Lower leg skin (tissue), 4 donors: ENCODE data around the gene VSIG10L. TPM values are rescaled to one million over a fixed set of nuclear protein-coding genes. Genes with fewer than 3 reads are reported as not detected.

Experiments
- DNase-seq, 2 donors: peaks; one replicate each; pipeline ENCODE4 v3.0.0-alpha.2; 2019; ENCODE audit warnings: low spot score in 2 of 2
- H3K4me3 ChIP-seq: fragments of 200-600 bp; sonication (generic); 2 replicates; pipeline ENCODE4 v1.5.1; 2017; ENCODE audit warnings: mild to moderate bottlenecking, low read depth; ENCODE audit not compliant: poor library complexity, severe bottlenecking
- CTCF ChIP-seq, 3 donors: fragments of 450-650 bp; IDR thresholded peaks; one replicate each; pipeline ENCODE4 v1.5.1; 2016; ENCODE audit warnings: antibody characterized with exemption in 3 of 3, mild to moderate bottlenecking in 3 of 3, moderate library complexity in 2 of 3
- POLR2A ChIP-seq, 2 donors: fragments of 450-650 bp; IDR thresholded peaks; one replicate each; pipeline ENCODE4 v1.6.1; 2016 to 2017; ENCODE audit warnings: antibody characterized with exemption in 2 of 2, mild to moderate bottlenecking in 1 of 2, moderate library complexity in 1 of 2
- WGBS, 2 donors: methylation state at CpG; one replicate each; pipeline ENCODE4 v1.1.5; 2018; 5-methylcytosine and 5-hydroxymethylcytosine counted together
- intact Hi-C: fragments of 100-400 bp; cut with DNase I; formaldehyde crosslinking; loops from one replicate; pipeline ENCODE4 v1.15.0; 2023; ENCODE audit warnings: low total_unique reads
- total RNA-seq, 4 donors: library from RNA; depleted of rRNA; stranded (reverse); fragments of >200 nt; gene quantifications; one replicate each; pipeline ENCODE4 v1.1.0, GENCODE V29; 2016

The VSIG10L gene
- total RNA-seq, 4 donors from 2014 or later, result 31.0 to 42.9 (median 39.5) TPM

GRCh38 chr19:51285682-51286081 lies 56.3 kb downstream of the VSIG10L start:
- no peak for TF ChIP-seq POLR2A (IDR thresholded peaks at IDR 0.05)
- no peak for TF ChIP-seq CTCF (IDR thresholded peaks at IDR 0.05)
- DNase-seq, result no peak
- no peak overlapping the region for H3K4me3 ChIP-seq
- intact Hi-C loops, result no loop called here
- 60 to 68% methylated on average over 3 of the region's 3 CpGs for WGBS, 2 donors

GRCh38 chr19:51282335-51282734 lies 59.6 kb downstream of the VSIG10L start:
- peak in 1 of 2 donors; percentile 68 for DNase-seq
- intact Hi-C loops, result no loop called here
- WGBS, 2 donors, result 75 to 93% methylated on average over 4 of the region's 4 CpGs
- TF ChIP-seq POLR2A (IDR thresholded peaks at IDR 0.05) (no peak), CTCF (IDR thresholded peaks at IDR 0.05) (no peak)
- H3K4me3 ChIP-seq, result no peak overlapping the region

Other genes with a start within 250 kb of the VSIG10L start
- 10 to 100 TPM; 11.3 to 18.1 (median 16.7) TPM for gene CTU1, start 233.7 kb downstream of the VSIG10L start, total RNA-seq
- gene SIGLEC9, start 217.2 kb downstream of the VSIG10L start, total RNA-seq, result 1 to 10 TPM in 2 of 4 donors, under 1 TPM in 2; 0.15 to 2.7 (median 1.2) TPM
- gene SIGLEC7, start 199.8 kb downstream of the VSIG10L start, total RNA-seq, result not detected
- gene CD33, start 117.1 kb downstream of the VSIG10L start, total RNA-seq, result 1 to 10 TPM; 1.4 to 2.5 (median 2.1) TPM
- not detected for gene SIGLECL1, start 91.1 kb downstream of the VSIG10L start, total RNA-seq
- under 1 TPM in 1 of 4 donors, not detected in 3; 0.27 TPM for gene IGLON5, start 30.5 kb downstream of the VSIG10L start, total RNA-seq
- 10 to 100 TPM; 52.5 to 79.2 (median 74.5) TPM for gene ETFB, start 24.2 kb upstream of the VSIG10L start, total RNA-seq
- gene CLDND2, start 26.9 kb upstream of the VSIG10L start, total RNA-seq, result 1 to 10 TPM in 1 of 4 donors, not detected in 3; 1.8 TPM
- gene NKG7, start 30.5 kb upstream of the VSIG10L start, total RNA-seq, result 1 to 10 TPM in 1 of 4 donors, not detected in 3; 1.3 TPM
- not detected for gene LIM2, start 45.8 kb upstream of the VSIG10L start, total RNA-seq
- gene C19orf84, start 48.5 kb upstream of the VSIG10L start, total RNA-seq, result not detected
- gene SIGLEC10, start 75.5 kb upstream of the VSIG10L start, total RNA-seq, result 1 to 10 TPM in 3 of 4 donors, under 1 TPM in 1; 0.53 to 8.6 (median 1.8) TPM
- under 1 TPM in 3 of 4 donors, not detected in 1; 0.27 to 0.65 (median 0.38) TPM for gene SIGLEC8, start 116.3 kb upstream of the VSIG10L start, total RNA-seq
- not detected for gene CEACAM18, start 136.4 kb upstream of the VSIG10L start, total RNA-seq
- gene SIGLEC12, start 159.7 kb upstream of the VSIG10L start, total RNA-seq, result under 1 TPM in 1 of 4 donors, not detected in 3; 0.54 TPM
- 1 to 10 TPM in 1 of 4 donors, under 1 TPM in 1, not detected in 2; 0.47 to 3.4 TPM for gene SIGLEC6, start 189.5 kb upstream of the VSIG10L start, total RNA-seq
- 1 to 10 TPM; 2.0 to 5.3 (median 2.5) TPM for gene ZNF175, start 229.1 kb upstream of the VSIG10L start, total RNA-seq